Natural killer cell (primary cell): Measurements from ENCODE around the gene OR2L5. TPM values are rescaled to one million over a fixed set of nuclear protein-coding genes. Genes with fewer than 3 reads are reported as not detected.

Experiments used
- ATAC-seq, 3 donors: fragments of 150-1000 bp in 2 of 3; fragments of 200-7000 bp in 1 of 3; cut with Tn5 transposase; 1 replicate in 1 of 3; 2 replicates in 2 of 3; pipeline ENCODE4 v1.10.0; 2021; ENCODE audit warnings: mild to moderate bottlenecking in 2 of 3, moderate library complexity in 2 of 3
- DNase-seq, 2 donors: peaks; one replicate each; pipeline versions ENCODE4 v3.0.0 to v3.0.0-alpha.2; 2013 to 2021; ENCODE audit warnings: mixed read lengths in 1 of 2
- H3K27ac ChIP-seq: one replicate; pipeline ENCODE4 v1.5.1; 2013; ENCODE audit warnings: mild to moderate bottlenecking, low read length
- H3K27me3 ChIP-seq: one replicate; pipeline ENCODE4 v1.6.1; 2013; ENCODE audit warnings: low read length; ENCODE audit not compliant: control insufficient read depth, insufficient read depth
- H3K36me3 ChIP-seq: one replicate; pipeline ENCODE4 v1.6.1; 2013; ENCODE audit warnings: low read length; ENCODE audit not compliant: control insufficient read depth, insufficient read depth
- H3K4me1 ChIP-seq: one replicate; pipeline ENCODE4 v1.6.1; 2013; ENCODE audit warnings: low read length; ENCODE audit not compliant: control insufficient read depth, insufficient read depth
- H3K4me3 ChIP-seq: one replicate; pipeline ENCODE4 v1.5.1; 2013; ENCODE audit warnings: low read length
- H3K9me3 ChIP-seq: one replicate; pipeline ENCODE4 v1.6.1; 2013; ENCODE audit warnings: low read length; ENCODE audit not compliant: control insufficient read depth, insufficient read depth
- H3K27ac Mint-ChIP-seq, 2 donors: one replicate each; pipeline ENCODE4 v1.8.0; 2022; ENCODE audit warnings: mild to moderate bottlenecking in 2 of 2, mixed read lengths in 2 of 2, moderate library complexity in 1 of 2
- H3K27me3 Mint-ChIP-seq, 2 donors: one replicate each; pipeline ENCODE4 v1.8.0; 2022; ENCODE audit warnings: low read depth in 2 of 2, mixed read lengths in 2 of 2
- H3K36me3 Mint-ChIP-seq: one replicate; pipeline ENCODE4 v1.8.0; 2022; ENCODE audit warnings: mixed read lengths
- H3K4me1 Mint-ChIP-seq, 2 donors: one replicate each; pipeline ENCODE4 v1.8.0; 2022; ENCODE audit warnings: mixed read lengths in 2 of 2
- H3K4me3 Mint-ChIP-seq: one replicate; pipeline ENCODE4 v1.8.0; 2022; ENCODE audit warnings: mild to moderate bottlenecking, moderate library complexity, mixed read lengths
- H3K9me3 Mint-ChIP-seq, 2 donors: one replicate each; pipeline ENCODE4 v1.8.0; 2022; ENCODE audit warnings: mixed read lengths in 2 of 2
- WGBS: methylation state at CpG from one replicate; pipeline ENCODE4 v1.1.7; 2013; ENCODE audit warnings: missing lambda C conversion rate; ENCODE audit not compliant: insufficient coverage; 5-methylcytosine and 5-hydroxymethylcytosine counted together
- intact Hi-C: fragments of 100-400 bp; cut with micrococcal nuclease; formaldehyde crosslinking; loops from one replicate; pipeline ENCODE4 v1.14.2; 2022
- total RNA-seq, 4 donors: library from RNA; stranded (reverse); fragments of 120-200 nt in 1 of 4; gene quantifications; one replicate each; pipeline versions ENCODE4 v1.2.3 to v1.2.4, GENCODE V29; 2013 to 2022
- TF ChIP-seq, protein P1 (sequence below): fragments of 200-600 bp; IDR thresholded peaks from one replicate; pipeline ENCODE4 v1.8.0; 2022; ENCODE audit warnings: antibody characterized with exemption

Gene OR2L5
- total RNA-seq, 3 donors from 2014 or later (not counting 1 experiment from before 2014, with no cell fraction given) = not detected

DNA sequence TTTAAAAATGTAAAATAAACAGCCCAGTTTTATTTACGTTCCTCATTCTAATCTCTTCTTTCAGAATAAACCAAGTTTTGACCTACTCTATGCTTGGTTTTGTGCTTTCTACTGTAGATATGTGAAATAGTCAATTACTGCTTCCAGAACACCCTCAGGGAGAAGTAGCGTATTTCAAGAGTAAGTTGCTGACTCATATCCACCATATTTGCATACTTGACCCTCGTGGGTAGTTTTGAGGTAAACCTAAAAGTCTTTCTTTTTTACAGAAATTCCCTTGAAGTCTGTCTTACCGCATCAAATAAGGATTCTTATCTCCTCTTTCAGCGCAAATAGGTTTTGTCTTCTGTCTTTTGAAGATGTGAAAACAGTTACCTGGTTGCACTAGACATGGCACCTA, 31.7 kb downstream of the OR2L5 start:
- Histone ChIP-seq H3K36me3 (no peaks in the 10 kb centered on the region), H3K27me3 (no peaks in the 10 kb centered on the region), H3K27ac (no peak overlapping the region), H3K4me3 (no peak overlapping the region), H3K9me3 (no peaks in the 10 kb centered on the region), H3K4me1 (no peaks in the 10 kb centered on the region)
- Mint-ChIP-seq H3K36me3 (peaks cover 5% of the 10 kb centered on the region), H3K27me3 (no peaks in the 10 kb centered on the region), H3K4me1 (no peaks in the 10 kb centered on the region), H3K9me3 (peaks cover 8 to 15% of the 10 kb centered on the region in 2 donors), H3K27ac (no peak overlapping the region), H3K4me3 (no peak overlapping the region)
- DNase-seq (no peak), ATAC-seq (no peak)
- 73% methylated on average over 2 of the region's 5 CpGs for WGBS
- TF ChIP-seq, protein P1, sequence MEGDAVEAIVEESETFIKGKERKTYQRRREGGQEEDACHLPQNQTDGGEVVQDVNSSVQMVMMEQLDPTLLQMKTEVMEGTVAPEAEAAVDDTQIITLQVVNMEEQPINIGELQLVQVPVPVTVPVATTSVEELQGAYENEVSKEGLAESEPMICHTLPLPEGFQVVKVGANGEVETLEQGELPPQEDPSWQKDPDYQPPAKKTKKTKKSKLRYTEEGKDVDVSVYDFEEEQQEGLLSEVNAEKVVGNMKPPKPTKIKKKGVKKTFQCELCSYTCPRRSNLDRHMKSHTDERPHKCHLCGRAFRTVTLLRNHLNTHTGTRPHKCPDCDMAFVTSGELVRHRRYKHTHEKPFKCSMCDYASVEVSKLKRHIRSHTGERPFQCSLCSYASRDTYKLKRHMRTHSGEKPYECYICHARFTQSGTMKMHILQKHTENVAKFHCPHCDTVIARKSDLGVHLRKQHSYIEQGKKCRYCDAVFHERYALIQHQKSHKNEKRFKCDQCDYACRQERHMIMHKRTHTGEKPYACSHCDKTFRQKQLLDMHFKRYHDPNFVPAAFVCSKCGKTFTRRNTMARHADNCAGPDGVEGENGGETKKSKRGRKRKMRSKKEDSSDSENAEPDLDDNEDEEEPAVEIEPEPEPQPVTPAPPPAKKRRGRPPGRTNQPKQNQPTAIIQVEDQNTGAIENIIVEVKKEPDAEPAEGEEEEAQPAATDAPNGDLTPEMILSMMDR = no peak
- intact Hi-C loops = no loop called here

DNA sequence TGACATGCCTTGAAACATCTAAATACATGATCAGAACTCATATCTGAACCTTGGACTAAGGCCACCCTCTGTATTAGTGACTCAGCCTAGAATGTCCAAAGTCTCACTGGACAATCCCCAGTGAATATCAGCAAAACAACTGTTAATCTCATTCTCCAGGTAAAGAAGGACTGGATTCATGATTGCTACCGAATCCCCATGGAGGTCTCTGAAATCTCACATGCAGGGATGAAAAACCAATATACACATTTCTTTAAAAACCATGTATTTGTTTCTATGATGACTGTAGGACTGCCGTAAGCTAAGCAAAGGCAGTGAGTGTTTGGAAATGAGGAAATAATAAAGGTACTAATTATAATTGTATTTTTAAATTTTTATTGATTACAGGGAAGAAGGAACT, 33.1 kb downstream of the OR2L5 start, which contains the start of gene OR2L3:
Gene OR2L3 (plus strand): TSS at position 301 of the 400 bp plus-strand sequence. CDS start 13,846 bp downstream, outside the sequence.
- Mint-ChIP-seq H3K36me3 (peaks cover 5% of the 10 kb centered on the region), H3K4me3 (no peak within 1 kb of the TSS), H3K27me3 (no peaks in the 10 kb centered on the region), H3K27ac (no peak within 1 kb of the TSS), H3K4me1 (no peaks in the 10 kb centered on the region), H3K9me3 (peaks cover 8 to 11% of the 10 kb centered on the region in 2 donors)
- Histone ChIP-seq H3K9me3 (no peaks in the 10 kb centered on the region), H3K27ac (no peak within 1 kb of the TSS), H3K4me3 (no peak within 1 kb of the TSS), H3K36me3 (no peaks in the 10 kb centered on the region), H3K4me1 (no peaks in the 10 kb centered on the region), H3K27me3 (no peaks in the 10 kb centered on the region)
- 94% methylated on average over 2 of the region's 2 CpGs for WGBS
- DNase-seq = no peak
- TF ChIP-seq, protein P1 = no peak
- intact Hi-C loops = no loop called here
- ATAC-seq = no peak

DNA sequence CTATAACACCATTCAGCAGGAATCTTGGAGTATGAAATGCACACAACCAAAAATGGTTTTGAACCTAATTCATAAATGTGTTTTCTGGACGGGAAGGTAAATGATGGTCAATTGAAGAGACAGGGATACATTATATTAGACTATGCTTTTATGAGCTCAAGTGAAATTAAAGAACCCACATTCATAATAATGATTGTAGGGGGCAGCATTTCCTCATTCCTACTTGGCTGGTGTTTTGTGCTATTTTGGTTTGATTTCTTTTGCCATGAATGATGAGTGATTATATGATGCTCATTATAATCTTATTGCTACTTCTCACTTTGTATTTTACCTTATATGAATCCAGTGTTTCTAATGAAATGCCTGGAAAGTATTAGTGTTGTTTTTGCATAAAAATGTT, 33.5 kb downstream of the OR2L5 start:
- H3K4me3 ChIP-seq = no peak overlapping the region
- no peaks in the 10 kb centered on the region for H3K27me3 Mint-ChIP-seq
- no peak for ATAC-seq
- H3K27me3 ChIP-seq = no peaks in the 10 kb centered on the region
- TF ChIP-seq, protein P1 = no peak
- intact Hi-C loops = no loop called here
- no peaks in the 10 kb centered on the region for H3K4me1 Mint-ChIP-seq
- no peak overlapping the region for H3K27ac ChIP-seq
- H3K27ac Mint-ChIP-seq = no peak overlapping the region
- H3K9me3 Mint-ChIP-seq = peaks cover 8 to 11% of the 10 kb centered on the region in 2 donors
- H3K4me1 ChIP-seq = no peaks in the 10 kb centered on the region
- H3K36me3 ChIP-seq = no peaks in the 10 kb centered on the region
- DNase-seq = no peak
- H3K4me3 Mint-ChIP-seq = no peak overlapping the region
- no CpG with 5 or more reads among the region's 1 CpG for WGBS
- peaks cover 5% of the 10 kb centered on the region for H3K36me3 Mint-ChIP-seq
- H3K9me3 ChIP-seq = no peaks in the 10 kb centered on the region

DNA sequence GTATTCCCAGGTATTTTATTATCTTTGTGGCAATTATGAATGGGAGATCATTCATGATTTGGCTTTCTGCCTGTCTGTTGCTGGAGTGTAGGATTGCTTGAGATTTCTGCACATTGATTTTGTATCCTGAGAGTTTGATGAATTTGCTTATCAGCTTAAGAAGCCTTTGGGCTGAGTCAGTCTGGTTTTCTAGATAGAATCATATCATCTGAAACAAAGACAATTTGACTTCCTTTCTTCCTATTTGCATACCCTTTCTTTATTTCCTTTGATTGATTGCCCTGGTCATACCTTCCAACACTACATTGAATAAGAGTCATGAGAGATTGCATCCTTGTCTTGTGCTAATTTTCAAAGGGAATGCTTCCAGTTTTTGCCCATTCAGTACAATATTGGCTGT, 41.2 kb downstream of the OR2L5 start:
- Mint-ChIP-seq H3K4me1 (no peaks in the 10 kb centered on the region), H3K27me3 (no peaks in the 10 kb centered on the region)
- TF ChIP-seq, protein P1 = no peak

More for the DNA sequence above, 41.2 kb downstream of the OR2L5 start:
- no peak for DNase-seq
- Histone ChIP-seq H3K27ac (no peak overlapping the region), H3K27me3 (no peaks in the 10 kb centered on the region), H3K9me3 (no peaks in the 10 kb centered on the region), H3K4me1 (no peaks in the 10 kb centered on the region), H3K4me3 (no peak overlapping the region), H3K36me3 (no peaks in the 10 kb centered on the region)
- H3K27ac Mint-ChIP-seq = no peak overlapping the region
- ATAC-seq = no peak
- peaks cover 15 to 21% of the 10 kb centered on the region in 2 donors for H3K9me3 Mint-ChIP-seq
- no peak overlapping the region for H3K4me3 Mint-ChIP-seq
- no peaks in the 10 kb centered on the region for H3K36me3 Mint-ChIP-seq
- intact Hi-C loops = no loop called here
